ENCODE results near the gene IL17RA. TPM values are rescaled to one million over a fixed set of nuclear protein-coding genes. Genes with fewer than 3 reads are reported as not detected.
A peak's percentile ranks its signal among the peaks of the same experiment; 100 is the strongest.

Gene IL17RA
- total RNA-seq, 3 donors from 2014 or later (not counting 1 experiment from before 2014, with no cell fraction given) = 22.1 to 42.6 (median 28.7) TPM

DNA sequence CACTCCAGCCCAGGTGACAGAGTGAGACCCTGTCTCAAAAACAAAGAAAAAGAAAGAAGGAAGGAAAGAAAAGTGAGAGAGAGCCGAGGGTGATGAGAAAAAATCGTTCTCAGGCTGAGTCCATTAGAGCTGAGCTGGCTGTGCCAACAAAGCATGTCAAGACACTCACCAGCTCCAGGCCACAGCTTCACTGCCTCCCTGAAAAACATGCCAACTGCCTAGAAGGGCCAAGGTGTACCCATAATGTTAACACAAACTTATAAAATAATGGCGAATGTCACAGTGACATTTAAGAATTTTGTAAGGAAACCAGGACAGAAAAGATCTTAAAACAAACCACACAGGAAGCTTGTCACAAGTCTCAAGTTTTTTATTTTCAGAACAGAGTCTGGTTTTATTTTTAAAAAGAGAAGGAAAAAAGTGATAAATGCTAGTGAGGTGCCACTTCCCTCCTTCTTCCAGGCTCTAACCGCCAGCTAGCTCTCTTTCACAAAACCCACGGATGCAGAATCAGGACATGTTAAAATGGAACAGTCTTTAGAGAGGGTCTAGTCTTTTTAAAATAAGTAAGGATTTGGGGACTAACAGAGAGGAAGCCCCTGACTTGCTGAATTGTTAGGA, 31.3 kb downstream of the IL17RA start:
- intact Hi-C loops (cut with micrococcal nuclease) = no loop called here
- Histone ChIP-seq H3K9me3 (ENCODE audit: control insufficient read depth, insufficient read depth, low read length) (no peaks in the 10 kb centered on the region), H3K4me3 (ENCODE audit: low read length) (no peak overlapping the region), H3K27ac (ENCODE audit: low read length) (no peak overlapping the region), H3K27me3 (ENCODE audit: control insufficient read depth, insufficient read depth, low read length) (no peaks in the 10 kb centered on the region), H3K36me3 (ENCODE audit: control insufficient read depth, insufficient read depth, low read length) (peaks cover 2% of the 10 kb centered on the region), H3K4me1 (ENCODE audit: control insufficient read depth, insufficient read depth, low read length) (peaks cover 54% of the 10 kb centered on the region)
- ATAC-seq (no peak), DNase-seq (peak in 1 of 2 donors; percentile 24)
- H3K27me3 Mint-ChIP-seq (ENCODE audit: low read depth in 2 of 2) = no peaks in the 10 kb centered on the region
- H3K27ac Mint-ChIP-seq = peak overlapping the region; percentile 57 to 81
- H3K9me3 Mint-ChIP-seq = no peaks in the 10 kb centered on the region
- no peaks in the 10 kb centered on the region for H3K36me3 Mint-ChIP-seq
- WGBS (ENCODE audit: insufficient coverage) = 0% methylated on average over 4 of the region's 5 CpGs
- TF ChIP-seq CTCF (IDR thresholded peaks at IDR 0.05) = no peak
- peaks cover 41 to 59% of the 10 kb centered on the region in 2 donors for H3K4me1 Mint-ChIP-seq
- H3K4me3 Mint-ChIP-seq = peak overlapping the region; percentile 71

GRCh38 chr22:17116572-17117330, 32.0 kb downstream of the IL17RA start:
- intact Hi-C loops (cut with micrococcal nuclease) = no loop called here
- no peak overlapping the region for H3K4me3 ChIP-seq (ENCODE audit: low read length)

DNA sequence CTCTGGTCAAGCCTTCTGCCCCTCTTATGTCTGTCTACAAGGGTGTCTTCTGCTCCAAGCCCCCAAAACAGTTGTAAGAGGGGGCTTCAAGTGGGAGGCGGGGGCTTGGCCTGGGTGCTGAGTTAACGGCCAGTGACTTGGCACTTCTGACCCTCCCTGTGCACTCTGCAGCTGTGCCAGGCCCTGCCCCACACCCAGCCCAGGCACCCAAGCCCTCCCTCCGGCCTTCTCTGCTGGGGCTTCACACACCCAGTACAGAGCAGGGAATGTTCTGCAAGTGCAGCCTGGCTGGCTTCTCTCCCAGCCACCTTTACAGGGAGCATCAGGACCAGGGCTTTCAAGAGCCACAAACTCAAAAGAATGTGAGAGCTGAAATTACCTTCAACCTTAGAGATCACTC, 32.6 kb downstream of the IL17RA start:
- Mint-ChIP-seq H3K36me3 (no peaks in the 10 kb centered on the region), H3K27me3 (ENCODE audit: low read depth in 2 of 2) (peaks cover 9 to 10% of the 10 kb centered on the region in 2 donors), H3K27ac (peak overlapping the region in 1 of 2 donors; percentile 81), H3K9me3 (no peaks in the 10 kb centered on the region), H3K4me3 (peak overlapping the region; percentile 78), H3K4me1 (peaks cover 48 to 62% of the 10 kb centered on the region in 2 donors)
- intact Hi-C loops (cut with micrococcal nuclease) = no loop called here
- no peak for TF ChIP-seq CTCF (IDR thresholded peaks at IDR 0.05)
- Histone ChIP-seq H3K4me3 (ENCODE audit: low read length) (no peak overlapping the region), H3K27me3 (ENCODE audit: control insufficient read depth, insufficient read depth, low read length) (peaks cover 12% of the 10 kb centered on the region), H3K4me1 (ENCODE audit: control insufficient read depth, insufficient read depth, low read length) (peaks cover 61% of the 10 kb centered on the region), H3K36me3 (ENCODE audit: control insufficient read depth, insufficient read depth, low read length) (no peaks in the 10 kb centered on the region), H3K27ac (ENCODE audit: low read length) (no peak overlapping the region), H3K9me3 (ENCODE audit: control insufficient read depth, insufficient read depth, low read length) (no peaks in the 10 kb centered on the region)
- no peak for ATAC-seq
- DNase-seq = no peak
- WGBS (ENCODE audit: insufficient coverage) = 48% methylated on average over 3 of the region's 3 CpGs

More at GRCh38 chr22:17116572-17117330, 32.0 kb downstream of the IL17RA start:
- TF ChIP-seq CTCF (IDR thresholded peaks at IDR 0.05) = no peak
- no peaks in the 10 kb centered on the region for H3K9me3 ChIP-seq (ENCODE audit: control insufficient read depth, insufficient read depth, low read length)
- H3K27ac ChIP-seq (ENCODE audit: low read length) = no peak overlapping the region
- peak overlapping the region; percentile 69 for H3K4me3 Mint-ChIP-seq
- H3K27ac Mint-ChIP-seq = peak overlapping the region; percentile 57 to 81
- no peaks in the 10 kb centered on the region for H3K36me3 ChIP-seq (ENCODE audit: control insufficient read depth, insufficient read depth, low read length)
- peaks cover 60% of the 10 kb centered on the region for H3K4me1 ChIP-seq (ENCODE audit: control insufficient read depth, insufficient read depth, low read length)
- WGBS (ENCODE audit: insufficient coverage) = 36% methylated on average over 6 of the region's 6 CpGs
- H3K27me3 ChIP-seq (ENCODE audit: control insufficient read depth, insufficient read depth, low read length) = peaks cover 5% of the 10 kb centered on the region
- H3K9me3 Mint-ChIP-seq = no peaks in the 10 kb centered on the region
- peaks cover 44 to 59% of the 10 kb centered on the region in 2 donors for H3K4me1 Mint-ChIP-seq
- ATAC-seq (no peak), DNase-seq (no peak)
- H3K27me3 Mint-ChIP-seq (ENCODE audit: low read depth in 2 of 2) = peaks cover 3 to 5% of the 10 kb centered on the region in 2 donors
- H3K36me3 Mint-ChIP-seq = no peaks in the 10 kb centered on the region

Measured in natural killer cell (primary cell).